ENCODE data around the gene METTL21A. TPM values are rescaled to one million over a fixed set of nuclear protein-coding genes. Genes with fewer than 3 reads are reported as not detected.

The METTL21A gene
- total RNA-seq, 5 donors from 2014 or later (not counting 1 experiment from before 2014, with no cell fraction given), result 14.3 to 23.1 (median 18.2) TPM

Other genes starting within 250 kb of the METTL21A start
- 100 to 1,000 TPM in 3 of 5 donors, 10 to 100 TPM in 2; 94.0 to 118 (median 100) TPM for gene CREB1, start 95.4 kb downstream of the METTL21A start, total RNA-seq
- gene CCNYL1, start 86.2 kb upstream of the METTL21A start, total RNA-seq, result 10 to 100 TPM in 3 of 5 donors, 1 to 10 TPM in 2; 9.0 to 13.6 (median 11.0) TPM
- under 1 TPM; 0.20 to 0.66 (median 0.44) TPM for gene FZD5, start 144.5 kb upstream of the METTL21A start, total RNA-seq

Measured in T-cell (primary cell).